Measurements from ENCODE around the gene CYP3A5. TPM values are rescaled to one million over a fixed set of nuclear protein-coding genes. Genes with fewer than 3 reads are reported as not detected.
A peak's percentile ranks its signal among the peaks of the same experiment; 100 is the strongest.
"Not testable (repeated sequence)": the region's sequence is repeated elsewhere in the genome, so short reads cannot be mapped to it uniquely, and the experiment has no call there.

Gene CYP3A5
- total and polyA plus RNA-seq, 2 of the 13 experiments (the other 11 are each of a cell fraction or from before 2014, with no cell fraction given): 5.7 to 9.3 TPM

DNA sequence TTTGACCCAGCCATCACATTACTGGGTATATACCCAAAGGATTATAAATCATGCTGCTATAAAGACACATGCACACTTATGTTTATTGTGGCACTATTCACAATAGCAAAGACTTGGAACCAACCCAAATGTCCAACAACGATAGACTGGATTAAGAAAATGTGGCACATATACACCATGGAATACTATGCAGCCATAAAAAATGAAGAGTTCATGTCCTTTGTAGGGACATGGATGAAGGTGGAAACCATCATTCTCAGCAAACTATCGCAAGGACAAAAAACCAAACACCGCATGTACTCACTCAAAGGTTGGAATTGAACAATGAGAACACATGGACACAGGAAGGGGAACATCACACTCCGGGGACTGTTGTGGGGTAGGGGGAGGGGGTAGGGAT lies 11.1 kb upstream of the CYP3A5 start:
- POLR2A ChIA-PET; H3K4me3 ChIP-seq (replicated peaks in 1 of 3; ENCODE audit: insufficient read depth in 1 of 3, low read depth in 2 of 3, low read length in 3 of 3); DNase-seq (ENCODE audit: low spot score); ATAC-seq; H4K20me1 ChIP-seq (ENCODE audit: insufficient read depth, low read length); H3K36me3 ChIP-seq (replicated peaks in 1 of 2; ENCODE audit: control insufficient read depth in 1 of 2, insufficient read depth in 2 of 2, low read length in 2 of 2); H3K4me2 ChIP-seq (ENCODE audit: low read depth, low read length); in situ Hi-C loops (cut with HindIII; ENCODE audit: extremely low pct_ligation_motif_present, low pct_unique_long_range_greater_than_20kb); H3K27ac ChIP-seq (ENCODE audit: extremely low read length, insufficient read depth, low read length); H3K27me3 ChIP-seq (ENCODE audit: control insufficient read depth in 1 of 2, insufficient read depth in 2 of 2, low read length in 2 of 2); H3K9ac ChIP-seq (ENCODE audit: insufficient read depth, low read depth, low read length); CTCF ChIA-PET (ENCODE audit: low intra/inter-chr PET ratio, low total read pairs); H2AFZ ChIP-seq (ENCODE audit: low read length); H3K79me2 ChIP-seq (ENCODE audit: insufficient read depth, low read length); H3K9me3 ChIP-seq (ENCODE audit: low read length); FAIRE-seq; BruUV-seq (replicated peaks): not testable (repeated sequence)
- intact Hi-C loops (cut with micrococcal nuclease; ENCODE audit: unreplicated experiment): loop anchor here (5.0 kb wide), 1 partner anchor 59 kb away; no protein-coding TSS in a partner anchor
- peaks cover 70% of the 10 kb centered on the region for H3K4me1 ChIP-seq (ENCODE audit: insufficient read depth, low read length)
- WGBS (ENCODE audit: low lambda C conversion rate): 96% methylated on average over 4 of the region's 4 CpGs

DNA sequence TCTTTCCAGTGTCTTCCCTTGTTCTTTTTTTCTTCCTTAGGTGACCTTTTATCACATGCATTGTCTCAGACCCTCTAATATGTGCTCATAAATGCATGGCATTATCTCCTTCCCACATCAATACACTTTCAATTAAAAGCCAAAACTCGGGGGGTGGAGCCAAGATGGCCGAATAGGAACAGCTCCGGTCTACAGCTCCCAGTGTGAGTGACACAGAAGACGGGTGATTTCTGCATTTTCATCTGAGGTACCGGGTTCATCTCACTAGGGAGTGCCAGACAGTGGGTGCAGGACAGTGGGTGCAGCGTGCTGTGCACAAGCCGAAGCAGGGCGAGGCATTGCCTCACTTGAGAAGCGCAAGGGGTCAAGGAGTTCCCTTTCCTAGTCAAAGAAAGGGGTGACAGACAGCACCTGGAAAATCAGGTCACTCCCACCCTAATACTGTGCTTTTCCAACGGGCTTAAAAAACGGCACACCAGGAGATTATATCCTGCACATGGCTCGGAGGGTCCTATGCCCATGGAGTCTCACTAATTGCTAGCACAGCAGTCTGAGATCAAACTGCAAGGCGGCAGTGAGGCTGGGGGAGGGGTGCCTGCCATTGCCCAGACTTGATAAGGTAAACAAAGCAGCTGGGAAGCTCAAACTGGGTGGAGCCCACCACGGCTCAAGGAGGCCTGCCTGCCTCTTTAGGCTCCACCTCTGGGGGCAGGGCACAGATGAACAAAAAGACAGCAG lies 6.2 kb upstream of the CYP3A5 start:
- POLR2A ChIA-PET: interaction anchor here (1.2 kb wide), 1 partner anchor 8 kb away, joined by 6 read pairs; no protein-coding TSS in a partner anchor
- H3K9ac ChIP-seq (ENCODE audit: insufficient read depth, low read depth, low read length); BruUV-seq (replicated peaks); in situ Hi-C loops (cut with HindIII; ENCODE audit: extremely low pct_ligation_motif_present, low pct_unique_long_range_greater_than_20kb); H2AFZ ChIP-seq (ENCODE audit: low read length); DNase-seq (ENCODE audit: low spot score); H3K27ac ChIP-seq (ENCODE audit: extremely low read length, insufficient read depth, low read length); ATAC-seq; H3K36me3 ChIP-seq (replicated peaks in 1 of 2; ENCODE audit: control insufficient read depth in 1 of 2, insufficient read depth in 2 of 2, low read length in 2 of 2); intact Hi-C loops (cut with micrococcal nuclease; ENCODE audit: unreplicated experiment); FAIRE-seq; H3K4me3 ChIP-seq (replicated peaks in 1 of 3; ENCODE audit: insufficient read depth in 1 of 3, low read depth in 2 of 3, low read length in 3 of 3); H3K9me3 ChIP-seq (ENCODE audit: low read length); CTCF ChIA-PET (ENCODE audit: low intra/inter-chr PET ratio, low total read pairs); H3K27me3 ChIP-seq (ENCODE audit: control insufficient read depth in 1 of 2, insufficient read depth in 2 of 2, low read length in 2 of 2); H3K79me2 ChIP-seq (ENCODE audit: insufficient read depth, low read length); H3K4me2 ChIP-seq (ENCODE audit: low read depth, low read length); H4K20me1 ChIP-seq (ENCODE audit: insufficient read depth, low read length); TF ChIP-seq FOXA1 (IDR thresholded peaks at IDR 0.05): not testable (repeated sequence)
- peaks cover 38% of the 10 kb centered on the region for H3K4me1 ChIP-seq (ENCODE audit: insufficient read depth, low read length)
- 78% methylated on average over 11 of the region's 14 CpGs for WGBS (ENCODE audit: low lambda C conversion rate)
- TF ChIP-seq, protein P1, sequence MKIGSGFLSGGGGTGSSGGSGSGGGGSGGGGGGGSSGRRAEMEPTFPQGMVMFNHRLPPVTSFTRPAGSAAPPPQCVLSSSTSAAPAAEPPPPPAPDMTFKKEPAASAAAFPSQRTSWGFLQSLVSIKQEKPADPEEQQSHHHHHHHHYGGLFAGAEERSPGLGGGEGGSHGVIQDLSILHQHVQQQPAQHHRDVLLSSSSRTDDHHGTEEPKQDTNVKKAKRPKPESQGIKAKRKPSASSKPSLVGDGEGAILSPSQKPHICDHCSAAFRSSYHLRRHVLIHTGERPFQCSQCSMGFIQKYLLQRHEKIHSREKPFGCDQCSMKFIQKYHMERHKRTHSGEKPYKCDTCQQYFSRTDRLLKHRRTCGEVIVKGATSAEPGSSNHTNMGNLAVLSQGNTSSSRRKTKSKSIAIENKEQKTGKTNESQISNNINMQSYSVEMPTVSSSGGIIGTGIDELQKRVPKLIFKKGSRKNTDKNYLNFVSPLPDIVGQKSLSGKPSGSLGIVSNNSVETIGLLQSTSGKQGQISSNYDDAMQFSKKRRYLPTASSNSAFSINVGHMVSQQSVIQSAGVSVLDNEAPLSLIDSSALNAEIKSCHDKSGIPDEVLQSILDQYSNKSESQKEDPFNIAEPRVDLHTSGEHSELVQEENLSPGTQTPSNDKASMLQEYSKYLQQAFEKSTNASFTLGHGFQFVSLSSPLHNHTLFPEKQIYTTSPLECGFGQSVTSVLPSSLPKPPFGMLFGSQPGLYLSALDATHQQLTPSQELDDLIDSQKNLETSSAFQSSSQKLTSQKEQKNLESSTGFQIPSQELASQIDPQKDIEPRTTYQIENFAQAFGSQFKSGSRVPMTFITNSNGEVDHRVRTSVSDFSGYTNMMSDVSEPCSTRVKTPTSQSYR (CRISPR knock-in tag; IDR thresholded peaks at IDR 0.05; ENCODE audit: borderline replicate concordance): peak; percentile 92
- TF ChIP-seq SP5 (CRISPR knock-in tag; IDR thresholded peaks at IDR 0.05; ENCODE audit: borderline replicate concordance, low read depth) (0 out of 2 replicates have a peak, but pooled peaks have one; percentile 20), FOXA1 (CRISPR knock-in tag; IDR thresholded peaks at IDR 0.05) (peak; percentile 72), GATAD2A (CRISPR knock-in tag; IDR thresholded peaks at IDR 0.05) (peak; percentile 43; the same call in 1 of the 2 replicates), SALL1 (CRISPR knock-in tag; IDR thresholded peaks at IDR 0.05) (peak; percentile 48; the same call in 1 of the 2 replicates), ZMYM4 (CRISPR knock-in tag; IDR thresholded peaks at IDR 0.05) (0 out of 2 replicates have a peak, but pooled peaks have one; percentile 25), HOXA3 (CRISPR knock-in tag; IDR thresholded peaks at IDR 0.05) (0 out of 2 replicates have a peak, but pooled peaks have one; percentile 27)
- TF ChIP-seq, protein P2, sequence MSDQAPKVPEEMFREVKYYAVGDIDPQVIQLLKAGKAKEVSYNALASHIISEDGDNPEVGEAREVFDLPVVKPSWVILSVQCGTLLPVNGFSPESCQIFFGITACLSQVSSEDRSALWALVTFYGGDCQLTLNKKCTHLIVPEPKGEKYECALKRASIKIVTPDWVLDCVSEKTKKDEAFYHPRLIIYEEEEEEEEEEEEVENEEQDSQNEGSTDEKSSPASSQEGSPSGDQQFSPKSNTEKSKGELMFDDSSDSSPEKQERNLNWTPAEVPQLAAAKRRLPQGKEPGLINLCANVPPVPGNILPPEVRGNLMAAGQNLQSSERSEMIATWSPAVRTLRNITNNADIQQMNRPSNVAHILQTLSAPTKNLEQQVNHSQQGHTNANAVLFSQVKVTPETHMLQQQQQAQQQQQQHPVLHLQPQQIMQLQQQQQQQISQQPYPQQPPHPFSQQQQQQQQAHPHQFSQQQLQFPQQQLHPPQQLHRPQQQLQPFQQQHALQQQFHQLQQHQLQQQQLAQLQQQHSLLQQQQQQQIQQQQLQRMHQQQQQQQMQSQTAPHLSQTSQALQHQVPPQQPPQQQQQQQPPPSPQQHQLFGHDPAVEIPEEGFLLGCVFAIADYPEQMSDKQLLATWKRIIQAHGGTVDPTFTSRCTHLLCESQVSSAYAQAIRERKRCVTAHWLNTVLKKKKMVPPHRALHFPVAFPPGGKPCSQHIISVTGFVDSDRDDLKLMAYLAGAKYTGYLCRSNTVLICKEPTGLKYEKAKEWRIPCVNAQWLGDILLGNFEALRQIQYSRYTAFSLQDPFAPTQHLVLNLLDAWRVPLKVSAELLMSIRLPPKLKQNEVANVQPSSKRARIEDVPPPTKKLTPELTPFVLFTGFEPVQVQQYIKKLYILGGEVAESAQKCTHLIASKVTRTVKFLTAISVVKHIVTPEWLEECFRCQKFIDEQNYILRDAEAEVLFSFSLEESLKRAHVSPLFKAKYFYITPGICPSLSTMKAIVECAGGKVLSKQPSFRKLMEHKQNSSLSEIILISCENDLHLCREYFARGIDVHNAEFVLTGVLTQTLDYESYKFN (CRISPR knock-in tag; conservative IDR thresholded peaks at IDR 0.05): peak; percentile 27; the same call in 1 of the 2 replicates

Measured in HepG2 (cell line).